ENCODE data around the gene CRTAC1. TPM values are rescaled to one million over a fixed set of nuclear protein-coding genes. Genes with fewer than 3 reads are reported as not detected.

CRTAC1 gene
- total and polyA plus RNA-seq, 10 donors: 0.17 to 0.74 (median 0.26) TPM; not detected in 5

GRCh38 chr10:97870990-97871389 is 159.4 kb downstream of the CRTAC1 start:
- H3K27me3 ChIP-seq (replicated peaks in 1 of 7): peaks cover 0 to 59% (median 0%) of the 10 kb centered on the region in 7 donors
- no peaks in the 10 kb centered on the region for H3K36me3 ChIP-seq
- H3K4me3 ChIP-seq: no peak overlapping the region
- DNase-seq: peak; percentile 56
- peaks cover 8 to 16% (median 11%) of the 10 kb centered on the region in 6 donors for H3K4me1 ChIP-seq
- WGBS, 5 donors: 72 to 79% (median 78%) methylated on average over 8 of the region's 8 CpGs
- no peak for TF ChIP-seq POLR2AphosphoS5 (IDR thresholded peaks at IDR 0.05)
- TF ChIP-seq, protein P1, sequence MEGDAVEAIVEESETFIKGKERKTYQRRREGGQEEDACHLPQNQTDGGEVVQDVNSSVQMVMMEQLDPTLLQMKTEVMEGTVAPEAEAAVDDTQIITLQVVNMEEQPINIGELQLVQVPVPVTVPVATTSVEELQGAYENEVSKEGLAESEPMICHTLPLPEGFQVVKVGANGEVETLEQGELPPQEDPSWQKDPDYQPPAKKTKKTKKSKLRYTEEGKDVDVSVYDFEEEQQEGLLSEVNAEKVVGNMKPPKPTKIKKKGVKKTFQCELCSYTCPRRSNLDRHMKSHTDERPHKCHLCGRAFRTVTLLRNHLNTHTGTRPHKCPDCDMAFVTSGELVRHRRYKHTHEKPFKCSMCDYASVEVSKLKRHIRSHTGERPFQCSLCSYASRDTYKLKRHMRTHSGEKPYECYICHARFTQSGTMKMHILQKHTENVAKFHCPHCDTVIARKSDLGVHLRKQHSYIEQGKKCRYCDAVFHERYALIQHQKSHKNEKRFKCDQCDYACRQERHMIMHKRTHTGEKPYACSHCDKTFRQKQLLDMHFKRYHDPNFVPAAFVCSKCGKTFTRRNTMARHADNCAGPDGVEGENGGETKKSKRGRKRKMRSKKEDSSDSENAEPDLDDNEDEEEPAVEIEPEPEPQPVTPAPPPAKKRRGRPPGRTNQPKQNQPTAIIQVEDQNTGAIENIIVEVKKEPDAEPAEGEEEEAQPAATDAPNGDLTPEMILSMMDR (IDR thresholded peaks at IDR 0.05 in 8 of 11, conservative IDR thresholded peaks at IDR 0.05 in 3 of 11): no peak
- no peak for TF ChIP-seq POLR2A (IDR thresholded peaks at IDR 0.05)
- intact Hi-C loops (cut with DNase I; ENCODE audit: low total_unique reads): loop anchor here (2.0 kb wide), 1 partner anchor 80 kb away; no protein-coding TSS in a partner anchor
- no peaks in the 10 kb centered on the region for H3K9me3 ChIP-seq
- H3K27ac ChIP-seq: no peak overlapping the region

- Histone ChIP-seq H3K36me3 (no peaks in the 10 kb centered on the region), H3K4me3 (peak overlapping the region in 1 of 8 donors; percentile 30), H3K4me1 (peaks cover 8 to 16% (median 11%) of the 10 kb centered on the region in 6 donors), H3K9me3 (no peaks in the 10 kb centered on the region), H3K27me3 (replicated peaks in 1 of 7) (peaks cover 0 to 58% (median 0%) of the 10 kb centered on the region in 7 donors), H3K27ac (peak overlapping the region in 1 of 8 donors; percentile 9)
- peak; percentile 90 for DNase-seq
- WGBS, 5 donors: 12 to 24% (median 21%) methylated on average over 11 to 19 of the region's 19 CpGs
- intact Hi-C loops (cut with DNase I; ENCODE audit: low total_unique reads): loop anchor here (2.0 kb wide), 1 partner anchor 79 kb away; no protein-coding TSS in a partner anchor
- TF ChIP-seq, protein P1 (IDR thresholded peaks at IDR 0.05 in 8 of 11, conservative IDR thresholded peaks at IDR 0.05 in 3 of 11): peak; percentile 58 to 94 (median 81)
- TF ChIP-seq POLR2A (IDR thresholded peaks at IDR 0.05) (no peak), POLR2AphosphoS5 (IDR thresholded peaks at IDR 0.05) (peak; percentile 46 to 74 (median 66))
These were observed 161.1 kb downstream of the CRTAC1 start for GRCh38 chr10:97869091-97870042.

GRCh38 chr10:97868134-97868685 is 162.2 kb downstream of the CRTAC1 start:
- intact Hi-C loops (cut with DNase I; ENCODE audit: low total_unique reads): no loop called here
- H3K27ac ChIP-seq: no peak overlapping the region
- H3K9me3 ChIP-seq: no peaks in the 10 kb centered on the region
- H3K4me3 ChIP-seq: no peak overlapping the region
- no peaks in the 10 kb centered on the region for H3K36me3 ChIP-seq
- peaks cover 8 to 16% (median 11%) of the 10 kb centered on the region in 6 donors for H3K4me1 ChIP-seq
- no peak for TF ChIP-seq POLR2AphosphoS5 (IDR thresholded peaks at IDR 0.05)
- no peak for TF ChIP-seq POLR2A (IDR thresholded peaks at IDR 0.05)
- TF ChIP-seq, protein P1 (IDR thresholded peaks at IDR 0.05 in 8 of 11, conservative IDR thresholded peaks at IDR 0.05 in 3 of 11): no peak
- 58 to 94% (median 87%) methylated on average over 4 of the region's 4 CpGs for WGBS, 5 donors
- peaks cover 0 to 62% (median 0%) of the 10 kb centered on the region in 7 donors for H3K27me3 ChIP-seq (replicated peaks in 1 of 7)
- peak; percentile 57 for DNase-seq

Measured in spleen (tissue), 11 donors.